Subcutaneous adipose tissue (tissue), 4 donors: Measurements from ENCODE around the gene ZNF236. TPM values are rescaled to one million over a fixed set of nuclear protein-coding genes. Genes with fewer than 3 reads are reported as not detected.

ENCODE experiments used
- total RNA-seq, 4 donors: library from RNA; depleted of rRNA; stranded (reverse); fragments of >200 nt; gene quantifications; one replicate each; pipeline ENCODE4 v1.1.0, GENCODE V29; 2016
- TF ChIP-seq, protein P1 (sequence below): fragments of 450-650 bp; IDR thresholded peaks from one replicate; pipeline ENCODE4 v1.5.1; 2016; ENCODE audit warnings: low read depth, mild to moderate bottlenecking, control low read depth, antibody characterized with exemption, moderate library complexity

ZNF236 gene
- total RNA-seq, 4 donors from 2014 or later: 11.4 to 15.5 (median 13.8) TPM

DNA sequence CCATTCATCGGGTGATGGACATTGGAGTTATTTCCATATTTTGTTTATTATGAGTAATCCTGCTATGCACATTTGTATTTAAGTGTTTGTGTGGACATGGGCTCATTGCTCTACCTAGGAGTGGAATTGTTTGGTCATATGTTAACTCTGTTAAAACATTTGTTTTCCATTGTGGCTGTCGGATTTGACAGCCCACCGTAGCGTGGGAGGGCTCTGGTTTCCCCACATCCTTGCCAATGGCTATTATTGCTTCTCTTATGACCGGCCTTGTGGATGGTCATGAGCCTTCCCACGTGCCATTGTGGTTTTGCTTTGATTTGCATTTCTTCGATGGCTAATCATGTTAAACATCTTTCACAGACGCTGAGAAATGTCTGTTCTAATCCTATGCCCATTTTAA, 92.0 kb downstream of the ZNF236 start:
- TF ChIP-seq, protein P1, sequence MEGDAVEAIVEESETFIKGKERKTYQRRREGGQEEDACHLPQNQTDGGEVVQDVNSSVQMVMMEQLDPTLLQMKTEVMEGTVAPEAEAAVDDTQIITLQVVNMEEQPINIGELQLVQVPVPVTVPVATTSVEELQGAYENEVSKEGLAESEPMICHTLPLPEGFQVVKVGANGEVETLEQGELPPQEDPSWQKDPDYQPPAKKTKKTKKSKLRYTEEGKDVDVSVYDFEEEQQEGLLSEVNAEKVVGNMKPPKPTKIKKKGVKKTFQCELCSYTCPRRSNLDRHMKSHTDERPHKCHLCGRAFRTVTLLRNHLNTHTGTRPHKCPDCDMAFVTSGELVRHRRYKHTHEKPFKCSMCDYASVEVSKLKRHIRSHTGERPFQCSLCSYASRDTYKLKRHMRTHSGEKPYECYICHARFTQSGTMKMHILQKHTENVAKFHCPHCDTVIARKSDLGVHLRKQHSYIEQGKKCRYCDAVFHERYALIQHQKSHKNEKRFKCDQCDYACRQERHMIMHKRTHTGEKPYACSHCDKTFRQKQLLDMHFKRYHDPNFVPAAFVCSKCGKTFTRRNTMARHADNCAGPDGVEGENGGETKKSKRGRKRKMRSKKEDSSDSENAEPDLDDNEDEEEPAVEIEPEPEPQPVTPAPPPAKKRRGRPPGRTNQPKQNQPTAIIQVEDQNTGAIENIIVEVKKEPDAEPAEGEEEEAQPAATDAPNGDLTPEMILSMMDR: no peak

DNA sequence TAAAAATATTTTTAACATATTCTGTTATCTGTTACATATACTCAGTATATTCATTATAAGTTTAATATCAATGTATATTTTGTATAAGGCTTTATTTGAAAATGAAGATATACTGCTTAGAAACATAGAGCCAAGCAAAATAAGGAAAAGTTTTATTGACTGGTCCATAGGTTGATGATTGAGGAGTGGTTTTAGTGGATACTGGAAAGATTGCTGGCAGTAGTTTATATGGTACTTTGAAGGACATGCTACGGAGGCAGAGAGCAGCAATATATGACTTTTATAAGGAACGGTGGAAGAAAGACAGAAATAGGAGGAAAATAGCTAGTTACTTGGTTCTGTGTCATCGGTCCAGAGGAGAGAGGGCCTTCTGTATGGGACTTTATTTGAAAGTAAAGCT, 92.4 kb downstream of the ZNF236 start:
- TF ChIP-seq, protein P1: no peak

DNA sequence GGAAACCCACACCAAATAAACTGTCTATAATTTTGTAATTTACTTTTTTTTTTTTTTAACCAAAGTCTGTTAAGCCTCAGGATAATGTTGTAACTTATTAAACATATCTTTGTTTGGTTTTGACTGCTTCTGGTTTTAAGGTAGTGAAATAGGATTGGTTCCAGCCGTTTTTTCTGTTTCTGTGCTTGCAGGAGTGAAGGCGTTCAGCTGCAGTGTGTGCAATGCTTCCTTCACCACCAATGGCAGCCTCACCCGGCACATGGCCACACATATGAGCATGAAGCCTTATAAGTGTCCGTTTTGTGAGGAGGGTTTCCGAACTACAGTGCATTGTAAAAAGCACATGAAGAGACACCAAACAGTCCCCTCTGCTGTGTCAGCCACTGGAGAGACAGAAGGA, 93.1 kb downstream of the ZNF236 start:
- TF ChIP-seq, protein P1: no peak

DNA sequence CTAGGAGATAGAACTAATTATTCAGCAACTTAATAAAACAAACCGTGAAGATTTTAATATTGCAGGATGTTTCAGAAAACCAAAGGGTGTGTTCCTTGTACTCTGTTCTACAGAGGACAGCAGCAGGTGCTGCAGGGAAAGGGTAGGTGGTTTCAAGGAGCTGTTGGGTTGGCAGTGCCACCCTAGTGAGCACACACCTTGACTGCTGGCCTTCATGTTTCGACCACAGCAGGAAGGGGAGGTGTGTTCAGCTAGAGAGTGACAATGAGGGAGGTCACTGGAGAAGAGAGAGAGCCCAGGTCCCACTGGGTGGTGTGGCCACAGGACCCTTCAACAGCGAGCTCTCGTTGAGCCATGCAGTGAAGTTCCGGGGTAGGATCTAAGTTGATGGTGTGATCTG, 98.6 kb downstream of the ZNF236 start:
- TF ChIP-seq, protein P1: no peak

DNA sequence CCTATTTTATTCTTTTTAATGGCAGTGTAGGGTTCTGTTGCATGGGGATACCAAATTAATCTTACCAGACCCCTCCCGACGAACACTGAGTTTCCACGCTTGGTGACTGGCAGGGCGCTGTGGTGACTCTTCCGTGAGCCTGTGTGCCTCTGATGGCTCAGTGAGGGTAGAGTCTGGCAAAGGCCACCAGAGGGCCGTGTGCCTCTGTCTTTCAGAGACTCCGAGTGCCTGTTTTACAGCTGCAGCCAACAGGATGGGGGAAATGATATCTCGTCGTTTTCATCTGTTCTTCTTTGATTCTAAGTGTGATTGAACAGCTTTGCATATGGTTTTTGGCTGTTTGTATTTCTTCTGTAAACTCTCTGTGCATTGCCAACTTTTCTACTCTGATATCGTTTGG, 99.8 kb downstream of the ZNF236 start:
- TF ChIP-seq, protein P1: no peak

DNA sequence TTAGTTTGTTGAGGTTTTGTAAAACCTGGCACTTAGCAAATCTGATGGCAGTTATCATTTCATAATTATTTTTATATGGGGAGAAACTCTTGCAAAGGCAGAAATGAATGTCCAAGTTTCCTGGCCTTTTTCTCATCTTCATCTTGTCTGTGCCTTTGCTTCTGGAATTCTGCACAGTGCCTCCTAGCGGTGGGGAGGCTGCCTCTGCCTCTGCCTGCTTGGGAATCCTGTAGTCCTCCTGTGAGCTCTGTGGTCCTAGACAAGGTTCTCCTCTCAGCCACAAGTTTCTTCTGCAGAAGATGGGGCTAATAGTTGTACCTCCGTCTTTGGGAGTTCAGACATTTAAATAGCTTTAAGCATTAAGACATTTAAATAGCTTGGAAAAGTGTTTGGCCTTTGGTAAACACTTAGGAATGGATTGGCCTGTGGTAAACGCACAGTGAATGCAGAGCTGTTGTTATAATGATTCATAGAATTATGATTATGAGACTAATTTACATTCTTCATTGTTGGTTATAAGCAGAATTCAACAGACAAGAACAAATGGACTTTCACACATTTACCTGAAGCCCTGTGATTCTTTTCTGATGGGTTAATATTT, 101.2 kb downstream of the ZNF236 start:
- TF ChIP-seq, protein P1: no peak

DNA sequence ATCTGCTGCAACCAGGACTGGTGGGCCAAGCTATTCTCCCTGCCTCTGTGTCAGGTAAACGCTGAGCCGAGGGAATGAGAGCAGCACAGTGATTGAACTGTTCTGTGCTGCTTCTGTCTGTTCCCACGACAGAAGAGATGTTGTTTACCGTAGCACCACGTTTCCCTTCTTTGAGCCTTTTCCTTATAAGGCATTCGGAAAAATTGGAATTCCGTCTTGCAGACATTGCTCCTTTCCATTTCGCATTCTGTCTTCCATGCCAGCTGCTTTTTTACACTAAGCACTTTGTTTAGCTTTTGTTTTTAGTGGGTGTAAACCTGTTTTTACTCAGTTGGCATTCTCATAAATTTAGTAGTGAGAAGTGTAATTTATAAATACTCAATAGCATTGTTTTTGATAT, 103.1 kb downstream of the ZNF236 start:
- TF ChIP-seq, protein P1: no peak
